NCI-H2107 treated with DMSO at 0.1 percent for 48 hours (cell line): ENCODE data around the gene SNRPA.
"Not testable (repeated sequence)": the region's sequence is repeated elsewhere in the genome, so short reads cannot be mapped to it uniquely, and the experiment has no call there.

Experiments
- DNase-seq: peaks from one replicate; lab custom pipeline; 2025; ENCODE audit not compliant: unreplicated experiment; lab: John Stamatoyannopoulos, UW

SNRPA gene

DNA sequence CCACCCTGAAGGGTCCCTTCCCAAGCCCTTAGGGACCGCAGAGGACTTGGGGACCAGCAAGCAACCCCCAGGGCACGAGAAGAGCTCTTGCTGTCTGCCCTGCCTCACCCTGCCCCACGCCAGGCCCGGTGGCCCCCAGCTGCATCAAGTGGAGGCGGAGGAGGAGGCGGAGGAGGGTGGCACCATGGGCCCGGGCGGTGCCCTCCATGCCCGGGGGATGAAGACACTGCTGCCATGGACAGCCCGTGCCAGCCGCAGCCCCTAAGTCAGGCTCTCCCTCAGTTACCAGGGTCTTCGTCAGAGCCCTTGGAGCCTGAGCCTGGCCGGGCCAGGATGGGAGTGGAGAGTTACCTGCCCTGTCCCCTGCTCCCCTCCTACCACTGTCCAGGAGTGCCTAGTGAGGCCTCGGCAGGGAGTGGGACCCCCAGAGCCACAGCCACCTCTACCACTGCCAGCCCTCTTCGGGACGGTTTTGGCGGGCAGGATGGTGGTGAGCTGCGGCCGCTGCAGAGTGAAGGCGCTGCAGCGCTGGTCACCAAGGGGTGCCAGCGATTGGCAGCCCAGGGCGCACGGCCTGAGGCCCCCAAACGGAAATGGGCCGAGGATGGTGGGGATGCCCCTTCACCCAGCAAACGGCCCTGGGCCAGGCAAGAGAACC lies 49.5 kb downstream of the SNRPA start:
- no peak for DNase-seq

DNA sequence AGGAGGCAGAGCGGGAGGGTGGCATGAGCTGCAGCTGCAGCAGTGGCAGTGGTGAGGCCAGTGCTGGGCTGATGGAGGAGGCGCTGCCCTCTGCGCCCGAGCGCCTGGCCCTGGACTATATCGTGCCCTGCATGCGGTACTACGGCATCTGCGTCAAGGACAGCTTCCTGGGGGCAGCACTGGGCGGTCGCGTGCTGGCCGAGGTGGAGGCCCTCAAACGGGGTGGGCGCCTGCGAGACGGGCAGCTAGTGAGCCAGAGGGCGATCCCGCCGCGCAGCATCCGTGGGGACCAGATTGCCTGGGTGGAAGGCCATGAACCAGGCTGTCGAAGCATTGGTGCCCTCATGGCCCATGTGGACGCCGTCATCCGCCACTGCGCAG lies 50.0 kb downstream of the SNRPA start:
- DNase-seq, result no peak

DNA sequence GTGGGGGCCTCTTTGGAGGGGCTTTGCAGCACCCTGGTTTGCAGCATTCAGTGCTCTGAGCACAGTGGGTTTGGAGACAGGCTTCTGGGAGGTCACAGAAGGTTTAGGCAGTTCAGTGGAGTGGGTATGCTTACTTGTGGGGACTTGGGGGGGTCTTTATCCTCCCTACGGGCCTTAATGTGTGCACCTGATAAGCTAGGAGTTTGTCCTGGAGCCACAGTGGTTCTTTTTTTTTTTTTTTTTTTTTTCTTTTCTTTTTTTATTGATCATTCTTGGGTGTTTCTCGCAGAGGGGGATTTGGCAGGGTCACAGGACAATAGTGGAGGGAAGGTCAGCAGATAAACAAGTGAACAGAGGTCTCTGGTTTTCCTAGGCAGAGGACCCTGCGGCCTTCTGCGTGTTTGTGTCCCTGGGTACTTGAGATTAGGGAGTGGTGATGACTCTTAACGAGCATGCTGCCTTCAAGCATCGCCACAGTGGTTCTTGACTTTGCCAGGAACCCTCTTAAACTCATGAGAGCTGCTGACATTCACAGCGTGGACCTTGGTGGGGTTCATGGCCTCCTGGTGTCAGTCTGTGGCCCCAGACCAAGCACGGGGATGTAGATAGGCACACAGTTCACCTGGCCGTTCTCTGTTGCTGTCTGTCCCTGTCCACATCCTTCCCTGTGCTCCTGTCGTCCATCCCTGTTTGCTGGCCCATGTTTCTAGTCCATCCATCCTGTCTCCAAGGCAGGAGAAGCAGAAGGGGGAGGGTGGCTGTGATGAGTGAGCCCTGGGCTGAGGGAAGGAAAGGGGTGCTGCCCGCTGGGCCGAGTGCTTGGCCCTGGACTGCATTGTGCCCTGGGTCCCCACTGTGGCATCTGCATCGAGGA lies 50.7 kb downstream of the SNRPA start:
- DNase-seq, result no peak

DNA sequence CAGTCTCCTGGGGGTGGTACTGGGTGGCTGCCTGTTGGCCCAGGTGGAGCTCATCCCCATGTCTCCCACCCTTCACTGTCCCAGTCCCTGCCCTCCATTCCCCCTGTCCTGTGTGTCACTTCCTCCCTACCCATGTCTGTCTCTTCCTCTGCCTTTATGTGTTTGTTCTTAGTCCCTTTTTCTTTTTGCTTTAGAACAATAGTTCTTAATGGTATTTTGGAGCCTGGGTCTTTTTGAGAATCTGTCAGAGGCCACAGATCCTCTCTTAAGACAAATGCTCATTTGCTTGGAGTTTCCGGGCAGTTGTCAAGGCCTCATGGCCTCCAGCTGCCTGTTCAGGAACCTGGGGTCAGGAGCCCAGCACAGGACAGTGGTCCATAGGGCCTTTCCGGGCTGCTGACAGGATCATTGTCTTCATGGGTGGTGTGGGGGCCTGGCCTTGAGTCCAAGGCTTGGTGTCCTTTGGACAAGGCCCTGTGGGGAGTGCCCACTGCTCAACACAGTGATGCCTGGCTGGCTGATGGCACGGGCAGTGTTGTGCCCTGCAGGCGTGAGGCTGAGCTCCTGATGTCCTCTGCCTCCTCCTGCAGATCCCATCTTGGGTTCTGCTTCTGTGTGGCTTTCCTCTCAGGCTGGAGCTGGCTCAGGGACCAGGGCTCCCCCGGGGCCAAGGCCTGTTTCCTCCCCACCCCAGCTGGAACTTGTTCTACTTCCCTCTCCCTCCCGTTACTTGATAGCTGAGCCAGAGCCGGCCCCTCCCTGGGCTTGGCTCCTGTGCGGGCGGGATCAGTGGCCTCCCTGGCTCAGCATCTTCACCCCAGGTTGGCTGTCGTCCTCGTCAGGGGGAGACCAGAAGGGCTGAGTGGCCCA lies 51.5 kb downstream of the SNRPA start:
- DNase-seq, result no peak

GRCh38 chr19:40803170-40803856 lies 52.3 kb downstream of the SNRPA start:
- no peak for DNase-seq

DNA sequence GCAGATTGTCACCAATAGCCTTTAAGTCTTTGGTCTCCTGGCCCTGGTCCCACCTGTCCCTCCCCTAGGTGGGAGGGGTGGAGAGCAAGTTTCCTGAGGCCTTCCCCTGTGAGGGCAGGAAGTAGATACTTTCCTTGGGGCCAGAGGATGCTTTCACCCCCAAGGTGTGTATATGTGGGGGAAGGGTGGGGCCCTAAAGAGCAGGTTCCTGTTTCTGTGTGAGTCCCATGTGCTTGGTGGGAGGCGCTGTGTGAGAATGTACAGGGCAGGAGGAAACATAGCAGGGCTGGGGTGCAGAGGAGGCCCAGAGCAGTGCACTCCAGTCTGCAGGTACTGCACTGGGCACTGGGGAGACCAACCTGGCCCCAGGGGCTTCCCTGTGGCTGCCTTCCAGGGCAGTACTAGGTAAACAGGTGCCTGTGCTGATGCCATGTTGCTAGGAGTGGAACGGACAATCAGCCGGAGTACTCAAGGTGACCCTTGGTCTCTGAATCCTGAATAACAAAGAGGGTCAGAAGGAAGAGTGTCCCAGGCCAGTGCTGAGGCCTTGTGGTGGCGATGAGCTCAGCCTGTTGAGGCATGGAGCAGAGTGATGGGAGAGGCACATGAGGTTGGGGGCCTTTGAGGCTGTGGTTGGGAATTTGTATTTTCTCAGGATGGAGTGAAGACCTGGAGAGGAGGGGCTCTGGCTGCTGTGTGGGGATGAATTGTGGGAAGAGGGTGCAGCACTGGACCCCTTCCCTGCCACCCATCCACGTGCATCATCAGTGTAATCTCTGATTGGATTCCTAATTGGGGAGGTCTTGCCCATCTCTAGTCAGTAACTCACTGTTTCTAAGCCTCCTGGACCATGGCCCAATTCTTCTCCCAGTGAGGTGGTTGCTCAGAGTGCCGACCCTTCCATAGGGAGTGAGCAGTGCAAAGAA lies 53.1 kb downstream of the SNRPA start:
- DNase-seq, result no peak

DNA sequence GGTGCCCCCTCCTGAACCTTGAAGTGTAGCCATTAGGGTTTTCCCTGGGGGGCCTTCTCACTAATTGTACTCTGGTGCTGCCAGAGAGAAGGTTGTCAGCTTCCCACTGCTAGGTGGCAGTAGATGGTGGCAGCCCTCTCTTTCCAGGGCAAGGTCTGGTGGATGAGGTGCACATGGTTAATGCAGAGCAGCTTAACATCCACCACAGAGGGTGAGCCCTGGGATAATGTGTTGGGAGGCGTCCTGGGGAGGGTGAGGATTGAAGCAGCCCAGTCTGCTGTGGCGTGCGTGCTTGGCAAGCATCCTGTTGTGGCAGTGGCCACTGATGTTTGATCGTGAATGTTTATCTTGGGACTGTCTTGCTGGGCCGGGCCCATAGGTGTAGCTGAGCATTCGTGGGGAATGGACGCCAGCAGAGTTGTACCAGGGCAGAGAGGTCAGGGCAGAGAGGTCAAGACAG lies 53.8 kb downstream of the SNRPA start:
- DNase-seq, result no peak

DNA sequence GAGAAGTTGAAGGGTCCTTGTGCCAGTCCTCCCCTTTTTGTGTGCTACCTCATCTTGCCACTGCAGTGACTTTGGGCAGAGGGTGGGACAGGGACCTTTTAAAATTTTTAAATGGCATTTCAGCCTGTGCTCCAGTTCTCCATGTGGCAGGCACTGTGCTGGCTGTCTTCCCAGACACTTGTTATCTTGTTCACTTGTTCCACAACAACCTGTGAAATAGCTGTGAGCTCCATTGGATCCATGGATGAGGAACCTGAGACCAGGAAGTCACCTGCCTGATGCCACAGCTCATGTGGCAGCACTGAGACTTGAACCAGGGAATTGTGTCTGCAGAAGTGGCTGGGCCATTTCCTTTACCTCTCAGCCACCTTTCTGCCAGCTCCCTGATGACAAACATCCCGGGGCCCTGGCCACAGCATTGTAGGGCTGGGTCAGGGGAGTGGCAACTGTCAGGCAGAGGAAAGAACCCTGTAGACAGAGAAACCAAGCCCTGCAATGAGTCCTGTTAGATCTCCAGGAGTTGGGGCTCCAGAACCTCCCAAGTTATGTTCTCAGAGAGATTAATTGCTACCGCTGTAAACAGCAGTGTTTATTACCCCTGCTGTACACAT lies 54.4 kb downstream of the SNRPA start:
- no peak for DNase-seq

GRCh38 chr19:40806423-40807146 lies 55.6 kb downstream of the SNRPA start:
- no peak for DNase-seq

GRCh38 chr19:40807147-40808020 lies 56.4 kb downstream of the SNRPA start:
- no peak for DNase-seq

GRCh38 chr19:40808021-40808325 lies 57.0 kb downstream of the SNRPA start:
- DNase-seq, result no peak

DNA sequence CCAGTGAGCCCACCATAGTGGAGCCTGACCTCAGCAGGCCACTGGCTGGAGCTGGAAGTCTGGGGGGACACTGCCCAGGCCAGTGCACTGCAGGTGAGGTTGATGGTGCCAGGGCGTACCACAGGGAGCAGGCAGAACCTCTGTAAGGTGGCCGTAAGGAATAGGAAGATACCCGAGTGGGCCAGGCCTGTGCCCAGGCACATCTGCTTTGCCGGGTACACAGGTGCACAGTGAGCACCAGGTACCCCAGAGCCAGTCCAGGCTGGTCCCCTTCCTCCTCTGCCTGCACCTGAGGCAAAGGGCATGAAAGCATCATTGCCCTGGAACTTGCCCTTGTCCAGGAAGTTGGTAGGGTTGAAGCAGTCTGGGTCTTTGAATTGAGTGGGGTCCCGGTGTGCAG lies 57.5 kb downstream of the SNRPA start:
- DNase-seq, result no peak

DNA sequence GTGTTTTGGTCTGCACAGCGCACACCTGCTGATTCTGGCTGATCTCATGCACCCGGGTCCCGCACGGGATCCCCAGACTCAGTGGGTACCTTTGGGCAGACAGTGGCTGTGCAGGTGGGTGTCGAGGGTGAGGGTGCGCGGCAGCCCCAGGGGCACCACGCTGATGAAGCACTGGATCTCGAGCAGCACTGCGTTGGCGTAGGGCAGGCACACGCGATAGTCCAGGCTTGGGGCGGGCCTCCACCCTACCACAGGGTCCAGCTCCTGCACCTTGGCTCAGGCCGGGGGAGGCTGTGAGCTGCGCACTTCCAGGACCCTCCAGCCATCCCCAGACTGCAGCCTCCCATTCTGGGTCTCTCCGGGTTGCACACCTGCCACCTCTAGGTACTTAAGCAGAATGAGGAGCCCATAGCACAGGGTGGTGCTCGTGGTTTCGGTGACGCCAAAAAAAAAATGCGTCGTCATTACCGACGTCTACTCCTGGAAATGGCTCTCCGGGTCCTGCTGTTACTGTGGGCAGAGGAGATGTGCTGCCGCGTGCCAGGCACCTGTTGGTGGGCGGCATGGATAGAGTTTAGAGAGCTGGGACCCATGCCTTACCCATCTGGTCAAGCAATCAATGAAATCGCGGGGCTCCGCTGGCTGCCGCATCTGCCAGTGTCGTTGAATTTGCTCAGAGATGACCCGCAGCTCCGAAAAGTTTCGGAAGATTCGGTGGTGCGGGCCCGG lies 58.5 kb downstream of the SNRPA start:
- DNase-seq, result no peak

GRCh38 chr19:40810160-40810559 lies 59.2 kb downstream of the SNRPA start:
- DNase-seq, result no peak

DNA sequence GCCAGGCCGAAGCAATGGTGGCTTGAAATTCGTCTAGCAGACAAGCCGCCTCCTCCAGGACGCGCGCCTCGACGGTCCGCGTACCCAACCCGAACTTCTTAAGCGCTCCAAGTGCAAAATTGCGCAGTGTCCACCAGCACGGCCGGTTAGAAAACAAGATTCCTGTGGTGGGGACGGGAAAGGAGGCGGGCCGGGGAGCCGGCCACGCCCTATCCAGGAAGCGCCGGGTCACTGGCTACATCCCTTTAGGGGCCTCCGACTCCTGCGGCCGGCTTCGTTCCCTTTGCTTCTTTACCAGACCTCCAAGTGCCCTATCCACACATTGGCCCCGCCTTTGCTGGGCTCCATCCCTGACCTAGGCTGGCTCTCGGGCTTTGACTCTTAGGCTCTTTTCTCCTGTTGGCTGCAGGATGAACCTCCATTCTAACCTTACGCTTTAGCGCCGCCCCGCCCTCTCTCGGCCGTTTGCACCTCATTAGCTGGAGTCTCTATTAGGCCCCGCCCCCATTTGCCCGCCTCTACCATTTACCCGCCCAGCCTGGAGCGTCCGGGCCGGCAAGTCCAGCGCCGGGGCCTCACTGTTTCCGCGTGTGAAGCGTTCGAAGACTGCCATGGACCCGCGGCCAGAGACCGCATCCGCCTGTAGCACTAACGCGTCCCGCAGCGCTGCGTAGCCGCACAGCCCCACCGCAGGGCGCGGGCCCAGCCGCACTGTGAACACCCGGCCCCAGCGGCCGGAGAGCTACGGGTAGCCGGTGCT lies 59.8 kb downstream of the SNRPA start:
- DNase-seq, result not testable (repeated sequence)

GRCh38 chr19:40811478-40812341 lies 60.7 kb downstream of the SNRPA start:
- no peak for DNase-seq
